Memory B cell (primary cell): ENCODE measurements around the gene CUL2.
A peak's percentile ranks its signal among the peaks of the same experiment; 100 is the strongest.

Experiments
- ATAC-seq: fragments of 150-1000 bp; cut with Tn5 transposase; 2 replicates; pipeline ENCODE4 v1.10.0; 2021; ENCODE audit warnings: low read depth, mild to moderate bottlenecking, moderate library complexity
- DNase-seq, 2 donors: peaks; one replicate each; pipeline ENCODE4 v3.0.0; 2022; ENCODE audit warnings: low spot score in 2 of 2
- H3K27ac Mint-ChIP-seq: one replicate; pipeline ENCODE4 v1.8.0; 2022; ENCODE audit warnings: mild to moderate bottlenecking, moderate library complexity, mixed read lengths
- H3K27me3 Mint-ChIP-seq: one replicate; pipeline ENCODE4 v1.8.0; 2022; ENCODE audit warnings: mixed read lengths
- H3K36me3 Mint-ChIP-seq: one replicate; pipeline ENCODE4 v1.8.0; 2022; ENCODE audit warnings: mild to moderate bottlenecking, mixed read lengths
- H3K4me1 Mint-ChIP-seq: one replicate; pipeline ENCODE4 v1.8.0; 2022; ENCODE audit warnings: mixed read lengths
- H3K4me3 Mint-ChIP-seq: one replicate; pipeline ENCODE4 v1.8.0; 2022; ENCODE audit warnings: mild to moderate bottlenecking, moderate library complexity, mixed read lengths
- H3K9me3 Mint-ChIP-seq: one replicate; pipeline ENCODE4 v1.8.0; 2022; ENCODE audit warnings: mixed read lengths

The CUL2 gene

GRCh38 chr10:35090162-35090954, at the start of gene CUL2:
TSS of gene CUL2 (minus strand) at chr10:35090341. CDS start at chr10:35071317, 19,024 bp downstream.
- Mint-ChIP-seq H3K36me3 (peaks cover 4% of the 10 kb centered on the region), H3K9me3 (no peaks in the 10 kb centered on the region), H3K27me3 (no peaks in the 10 kb centered on the region), H3K4me1 (peaks cover 27% of the 10 kb centered on the region), H3K27ac (peak within 1 kb of the TSS; percentile 99), H3K4me3 (peak within 1 kb of the TSS; percentile 98)
- peak; percentile 92 to 94 for DNase-seq
- ATAC-seq = peak; percentile 93

- H3K4me1 Mint-ChIP-seq = peaks cover 18% of the 10 kb centered on the region
- H3K27ac Mint-ChIP-seq = peak overlapping the region; percentile 88
- no peaks in the 10 kb centered on the region for H3K27me3 Mint-ChIP-seq
- peak overlapping the region; percentile 51 for H3K4me3 Mint-ChIP-seq
- ATAC-seq (peak; percentile 85), DNase-seq (peak; percentile 51 to 69)
- no peaks in the 10 kb centered on the region for H3K9me3 Mint-ChIP-seq
- H3K36me3 Mint-ChIP-seq = no peaks in the 10 kb centered on the region
Observed at GRCh38 chr10:35136263-35136815, 46.2 kb upstream of the CUL2 start.

- H3K36me3 Mint-ChIP-seq = no peaks in the 10 kb centered on the region
- no peaks in the 10 kb centered on the region for H3K27me3 Mint-ChIP-seq
- H3K4me1 Mint-ChIP-seq = peaks cover 20% of the 10 kb centered on the region
- H3K9me3 Mint-ChIP-seq = no peaks in the 10 kb centered on the region
- peak overlapping the region; percentile 88 for H3K27ac Mint-ChIP-seq
- peak; percentile 6 for ATAC-seq
- peak overlapping the region; percentile 51 for H3K4me3 Mint-ChIP-seq
- peak in 1 of 2 donors; percentile 14 for DNase-seq
Observed at GRCh38 chr10:35135861-35136260, 45.7 kb upstream of the CUL2 start.

- no peaks in the 10 kb centered on the region for H3K9me3 Mint-ChIP-seq
- H3K4me3 Mint-ChIP-seq = no peak overlapping the region
- ATAC-seq (no peak), DNase-seq (no peak)
- peaks cover 26% of the 10 kb centered on the region for H3K4me1 Mint-ChIP-seq
- peak overlapping the region; percentile 97 for H3K27ac Mint-ChIP-seq
- H3K36me3 Mint-ChIP-seq = no peaks in the 10 kb centered on the region
- no peaks in the 10 kb centered on the region for H3K27me3 Mint-ChIP-seq
Observed at GRCh38 chr10:35133586-35133985, 43.4 kb upstream of the CUL2 start.

- Mint-ChIP-seq H3K27ac (peak overlapping the region; percentile 97), H3K36me3 (no peaks in the 10 kb centered on the region), H3K27me3 (no peaks in the 10 kb centered on the region), H3K9me3 (no peaks in the 10 kb centered on the region), H3K4me1 (peaks cover 30% of the 10 kb centered on the region), H3K4me3 (peak overlapping the region; percentile 70)
- no peak for DNase-seq
- ATAC-seq = no peak
Observed at GRCh38 chr10:35132727-35133126, 42.6 kb upstream of the CUL2 start.

GRCh38 chr10:35130663-35131062, 40.5 kb upstream of the CUL2 start:
- Mint-ChIP-seq H3K36me3 (no peaks in the 10 kb centered on the region), H3K4me3 (peak overlapping the region; percentile 11), H3K9me3 (no peaks in the 10 kb centered on the region), H3K4me1 (peaks cover 26% of the 10 kb centered on the region), H3K27ac (peak overlapping the region; percentile 90), H3K27me3 (no peaks in the 10 kb centered on the region)
- ATAC-seq (no peak), DNase-seq (no peak)

- peak overlapping the region; percentile 49 for H3K4me3 Mint-ChIP-seq
- peak overlapping the region; percentile 99 for H3K27ac Mint-ChIP-seq
- DNase-seq (no peak), ATAC-seq (no peak)
- no peaks in the 10 kb centered on the region for H3K27me3 Mint-ChIP-seq
- H3K4me1 Mint-ChIP-seq = peaks cover 23% of the 10 kb centered on the region
- H3K36me3 Mint-ChIP-seq = no peaks in the 10 kb centered on the region
- H3K9me3 Mint-ChIP-seq = no peaks in the 10 kb centered on the region
Observed at GRCh38 chr10:35129185-35129674, 39.1 kb upstream of the CUL2 start.

GRCh38 chr10:35127289-35127891, 37.2 kb upstream of the CUL2 start:
- Mint-ChIP-seq H3K4me1 (peaks cover 17% of the 10 kb centered on the region), H3K27ac (peak overlapping the region; percentile 99)
- peak; percentile 2 for ATAC-seq

GRCh38 chr10:35126530-35127288, 36.6 kb upstream of the CUL2 start, which contains the start of gene CREM:
TSS of gene CREM (plus strand) at chr10:35126846. CDS start at chr10:35137836, 10,990 bp downstream.
- Mint-ChIP-seq H3K27ac (peak within 1 kb of the TSS; percentile 99), H3K4me3 (peak within 1 kb of the TSS; percentile 91), H3K36me3 (no peaks in the 10 kb centered on the region), H3K27me3 (no peaks in the 10 kb centered on the region), H3K4me1 (peaks cover 17% of the 10 kb centered on the region), H3K9me3 (no peaks in the 10 kb centered on the region)
- ATAC-seq (peak; percentile 77), DNase-seq (peak; percentile 98)

More at GRCh38 chr10:35127289-35127891, 37.2 kb upstream of the CUL2 start:
- no peaks in the 10 kb centered on the region for H3K27me3 Mint-ChIP-seq
- H3K4me3 Mint-ChIP-seq = peak overlapping the region; percentile 91
- H3K36me3 Mint-ChIP-seq = no peaks in the 10 kb centered on the region
- DNase-seq = no peak
- no peaks in the 10 kb centered on the region for H3K9me3 Mint-ChIP-seq

- Mint-ChIP-seq H3K4me3 (peak overlapping the region; percentile 91), H3K27me3 (no peaks in the 10 kb centered on the region), H3K9me3 (no peaks in the 10 kb centered on the region), H3K4me1 (peaks cover 17% of the 10 kb centered on the region), H3K27ac (peak overlapping the region; percentile 99), H3K36me3 (no peaks in the 10 kb centered on the region)
- DNase-seq (no peak), ATAC-seq (no peak)
Observed at GRCh38 chr10:35126062-35126529, 36.0 kb upstream of the CUL2 start.

GRCh38 chr10:35124540-35124939, 34.4 kb upstream of the CUL2 start:
- Mint-ChIP-seq H3K4me3 (no peak overlapping the region), H3K27me3 (no peaks in the 10 kb centered on the region), H3K36me3 (no peaks in the 10 kb centered on the region), H3K27ac (peak overlapping the region; percentile 29), H3K9me3 (no peaks in the 10 kb centered on the region), H3K4me1 (peaks cover 11% of the 10 kb centered on the region)
- no peak for ATAC-seq
- no peak for DNase-seq

GRCh38 chr10:35119378-35119777, 29.2 kb upstream of the CUL2 start:
- Mint-ChIP-seq H3K27me3 (no peaks in the 10 kb centered on the region), H3K4me3 (no peak overlapping the region), H3K9me3 (no peaks in the 10 kb centered on the region), H3K36me3 (no peaks in the 10 kb centered on the region), H3K27ac (no peak overlapping the region), H3K4me1 (no peaks in the 10 kb centered on the region)
- ATAC-seq = no peak
- DNase-seq = no peak

- Mint-ChIP-seq H3K36me3 (no peaks in the 10 kb centered on the region), H3K4me3 (no peak overlapping the region), H3K9me3 (no peaks in the 10 kb centered on the region), H3K4me1 (no peaks in the 10 kb centered on the region), H3K27me3 (peaks cover 6% of the 10 kb centered on the region), H3K27ac (no peak overlapping the region)
- DNase-seq (no peak), ATAC-seq (no peak)
Observed at GRCh38 chr10:35112571-35112970, 22.4 kb upstream of the CUL2 start.
